Measurements from ENCODE around the gene TNNI2. TPM values are rescaled to one million over a fixed set of nuclear protein-coding genes. Genes with fewer than 3 reads are reported as not detected.
A peak's percentile ranks its signal among the peaks of the same experiment; 100 is the strongest.

The TNNI2 gene
- total RNA-seq, 1 experiment from 2014 or later = not detected

GRCh38 chr11:1868056-1868635 lies 29.4 kb downstream of the TNNI2 start:
- no TSS peak for BruUV-seq (replicated peaks)
- H3K4me1 ChIP-seq (ENCODE audit: insufficient read depth, low read length, poor library complexity, severe bottlenecking) = no peaks in the 10 kb centered on the region
- peaks cover 78% of the 10 kb centered on the region for H3K27me3 ChIP-seq (replicated peaks; ENCODE audit: insufficient read depth, low read depth, low read length, poor library complexity)
- intact Hi-C loops (cut with micrococcal nuclease; ENCODE audit: unreplicated experiment) = no loop called here
- TF ChIP-seq, protein P1, sequence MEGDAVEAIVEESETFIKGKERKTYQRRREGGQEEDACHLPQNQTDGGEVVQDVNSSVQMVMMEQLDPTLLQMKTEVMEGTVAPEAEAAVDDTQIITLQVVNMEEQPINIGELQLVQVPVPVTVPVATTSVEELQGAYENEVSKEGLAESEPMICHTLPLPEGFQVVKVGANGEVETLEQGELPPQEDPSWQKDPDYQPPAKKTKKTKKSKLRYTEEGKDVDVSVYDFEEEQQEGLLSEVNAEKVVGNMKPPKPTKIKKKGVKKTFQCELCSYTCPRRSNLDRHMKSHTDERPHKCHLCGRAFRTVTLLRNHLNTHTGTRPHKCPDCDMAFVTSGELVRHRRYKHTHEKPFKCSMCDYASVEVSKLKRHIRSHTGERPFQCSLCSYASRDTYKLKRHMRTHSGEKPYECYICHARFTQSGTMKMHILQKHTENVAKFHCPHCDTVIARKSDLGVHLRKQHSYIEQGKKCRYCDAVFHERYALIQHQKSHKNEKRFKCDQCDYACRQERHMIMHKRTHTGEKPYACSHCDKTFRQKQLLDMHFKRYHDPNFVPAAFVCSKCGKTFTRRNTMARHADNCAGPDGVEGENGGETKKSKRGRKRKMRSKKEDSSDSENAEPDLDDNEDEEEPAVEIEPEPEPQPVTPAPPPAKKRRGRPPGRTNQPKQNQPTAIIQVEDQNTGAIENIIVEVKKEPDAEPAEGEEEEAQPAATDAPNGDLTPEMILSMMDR (conservative IDR thresholded peaks at IDR 0.05; ENCODE audit: low read depth, low read length) = no peak
- TF ChIP-seq EZH2 (IDR thresholded peaks at IDR 0.05; ENCODE audit: borderline replicate concordance, low read depth, low read length, poor library complexity, severe bottlenecking) = no peak
- H3K4me3 ChIP-seq (ENCODE audit: low read depth, low read length, poor library complexity, severe bottlenecking) = no peak overlapping the region
- ChIA-PET CTCF (no interaction called here), POLR2A (ENCODE audit: low non-redundant PET) (no interaction called here)
- no peaks in the 10 kb centered on the region for H3K36me3 ChIP-seq (ENCODE audit: insufficient read depth, low read length, poor library complexity, severe bottlenecking)
- DNase-seq (ENCODE audit: low spot score) = no peak
- no peaks in the 10 kb centered on the region for H3K9me3 ChIP-seq (ENCODE audit: low read depth, low read length, poor library complexity, severe bottlenecking)
- H3K27ac ChIP-seq (ENCODE audit: low read depth, low read length, poor library complexity, severe bottlenecking) = no peak overlapping the region

DNA sequence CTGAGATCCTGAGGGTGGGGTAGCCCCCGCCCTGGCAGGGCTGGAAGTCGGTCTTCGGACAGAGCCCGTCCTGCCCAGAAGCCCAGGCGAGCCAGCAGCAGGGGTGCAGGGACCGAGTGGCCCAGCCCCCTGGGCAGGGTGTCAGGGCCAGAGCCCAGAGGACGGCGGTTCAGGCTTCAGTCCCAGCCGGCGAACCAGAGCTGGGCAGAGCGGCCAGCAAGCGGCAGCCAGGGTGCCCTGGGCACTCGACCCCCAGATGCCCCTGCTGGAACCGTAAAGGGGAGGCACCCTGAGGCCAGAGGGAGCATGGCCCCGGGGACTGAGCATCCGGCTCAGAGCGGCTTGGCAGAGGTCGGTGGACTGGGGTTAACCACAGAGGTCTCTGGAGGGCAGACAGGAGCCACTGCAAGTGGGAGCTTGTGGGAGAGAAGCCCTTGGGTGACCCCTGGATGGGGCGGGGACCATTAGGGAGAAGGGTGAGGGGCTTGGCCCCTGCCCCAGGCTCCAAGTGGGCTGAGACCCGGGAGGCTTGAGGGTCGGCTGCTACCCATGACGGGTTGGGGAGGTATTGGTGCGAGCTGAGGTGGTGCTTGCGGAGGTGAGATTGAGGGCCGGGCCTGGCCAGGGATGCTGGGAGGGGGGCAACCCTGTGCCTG lies 30.0 kb downstream of the TNNI2 start:
- DNase-seq (ENCODE audit: low spot score) = no peak
- no TSS peak for BruUV-seq (replicated peaks)
- peaks cover 77% of the 10 kb centered on the region for H3K27me3 ChIP-seq (replicated peaks; ENCODE audit: insufficient read depth, low read depth, low read length, poor library complexity)
- no peaks in the 10 kb centered on the region for H3K9me3 ChIP-seq (ENCODE audit: low read depth, low read length, poor library complexity, severe bottlenecking)
- ChIA-PET POLR2A (ENCODE audit: low non-redundant PET) (interaction anchor here (0.7 kb wide), 1 partner anchor 11 kb away, joined by 3 read pairs; no protein-coding TSS in a partner anchor), CTCF (no interaction called here)
- no peak overlapping the region for H3K27ac ChIP-seq (ENCODE audit: low read depth, low read length, poor library complexity, severe bottlenecking)
- H3K36me3 ChIP-seq (ENCODE audit: insufficient read depth, low read length, poor library complexity, severe bottlenecking) = no peaks in the 10 kb centered on the region
- TF ChIP-seq EZH2 (IDR thresholded peaks at IDR 0.05; ENCODE audit: borderline replicate concordance, low read depth, low read length, poor library complexity, severe bottlenecking) = no peak
- TF ChIP-seq, protein P1 (conservative IDR thresholded peaks at IDR 0.05; ENCODE audit: low read depth, low read length) = no peak
- no peak overlapping the region for H3K4me3 ChIP-seq (ENCODE audit: low read depth, low read length, poor library complexity, severe bottlenecking)
- intact Hi-C loops (cut with micrococcal nuclease; ENCODE audit: unreplicated experiment) = no loop called here
- H3K4me1 ChIP-seq (ENCODE audit: insufficient read depth, low read length, poor library complexity, severe bottlenecking) = no peaks in the 10 kb centered on the region

DNA sequence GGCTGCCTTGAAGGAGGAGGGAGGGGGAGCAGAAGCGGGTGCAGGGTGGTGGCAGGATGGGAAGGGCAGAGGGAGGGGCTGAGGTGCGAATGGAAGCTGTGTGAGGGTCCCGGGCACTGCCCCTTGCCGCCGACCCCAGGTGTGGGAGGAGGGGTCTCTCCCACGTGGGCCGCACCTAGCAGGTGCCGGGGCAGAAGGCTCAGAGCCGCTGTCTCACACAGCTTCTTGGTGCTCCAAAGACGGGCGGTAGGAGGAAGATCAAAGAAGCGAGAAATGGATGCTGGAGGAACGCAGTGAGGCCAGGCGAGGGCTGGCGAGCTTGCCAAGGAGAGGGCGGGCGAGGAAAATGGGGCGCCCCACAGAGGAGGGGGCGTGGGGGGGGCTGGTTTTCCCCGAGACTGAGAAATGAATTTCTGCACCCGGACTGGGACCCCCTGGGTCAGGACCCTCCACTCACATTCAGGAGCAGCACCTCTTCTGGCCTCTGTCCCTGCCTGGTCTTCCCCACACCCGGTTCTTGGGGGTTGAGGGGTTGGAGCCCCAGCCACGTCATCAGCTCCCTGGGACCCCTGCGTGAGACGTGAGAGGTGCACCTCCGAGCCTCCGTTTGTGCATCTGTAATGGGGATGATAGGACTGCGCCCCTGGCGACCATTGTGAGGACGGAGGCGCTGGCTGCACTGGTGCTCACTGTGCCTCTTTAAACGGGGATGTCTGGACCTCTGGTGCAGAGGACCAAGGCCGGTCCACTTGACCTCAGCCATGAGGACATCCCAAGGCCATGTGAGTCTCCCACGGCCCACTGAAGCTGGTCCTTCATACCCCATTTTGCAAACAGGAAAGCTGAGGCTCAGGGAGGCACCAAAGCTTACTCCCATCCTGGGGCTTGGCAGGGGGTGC lies 30.9 kb downstream of the TNNI2 start:
- peak; percentile 54 for TF ChIP-seq EZH2 (IDR thresholded peaks at IDR 0.05; ENCODE audit: borderline replicate concordance, low read depth, low read length, poor library complexity, severe bottlenecking)
- TF ChIP-seq, protein P1 (conservative IDR thresholded peaks at IDR 0.05; ENCODE audit: low read depth, low read length) = peak; percentile 43
- ChIA-PET POLR2A (ENCODE audit: low non-redundant PET) (interaction anchor here (0.7 kb wide), 1 partner anchor 12 kb away, joined by 3 read pairs; no protein-coding TSS in a partner anchor), CTCF (interaction anchor here (0.5 kb wide), 1 partner anchor 42 kb away, joined by 3 read pairs; no protein-coding TSS in a partner anchor)
- Histone ChIP-seq H3K4me3 (ENCODE audit: low read depth, low read length, poor library complexity, severe bottlenecking) (no peak overlapping the region), H3K27me3 (replicated peaks; ENCODE audit: insufficient read depth, low read depth, low read length, poor library complexity) (peaks cover 75% of the 10 kb centered on the region), H3K27ac (ENCODE audit: low read depth, low read length, poor library complexity, severe bottlenecking) (no peak overlapping the region), H3K4me1 (ENCODE audit: insufficient read depth, low read length, poor library complexity, severe bottlenecking) (no peaks in the 10 kb centered on the region), H3K9me3 (ENCODE audit: low read depth, low read length, poor library complexity, severe bottlenecking) (no peaks in the 10 kb centered on the region), H3K36me3 (ENCODE audit: insufficient read depth, low read length, poor library complexity, severe bottlenecking) (no peaks in the 10 kb centered on the region)
- peak; percentile 23 for DNase-seq (ENCODE audit: low spot score)
- no TSS peak for BruUV-seq (replicated peaks)
- intact Hi-C loops (cut with micrococcal nuclease; ENCODE audit: unreplicated experiment) = no loop called here

Measured in A673 (cell line).